ENCODE results near the gene RABL2B. TPM values are rescaled to one million over a fixed set of nuclear protein-coding genes. Genes with fewer than 3 reads are reported as not detected.

The RABL2B gene
- total RNA-seq, 1 experiment from 2014 or later, result 19.0 TPM

- Histone ChIP-seq H4K91ac (ENCODE audit: insufficient read length, low read depth, low read length) (no peak overlapping the region), H3K79me2 (ENCODE audit: insufficient read depth, low read length) (no peaks in the 10 kb centered on the region), H2BK5ac (ENCODE audit: insufficient read length, low read length) (no peak overlapping the region), H3K23me2 (ENCODE audit: insufficient read length, low read depth, low read length, poor library complexity, severe bottlenecking) (no peaks in the 10 kb centered on the region), H3K56ac (ENCODE audit: insufficient read length, low read depth, low read length) (no peak overlapping the region), H4K8ac (replicated peaks; ENCODE audit: insufficient read length, low read depth, low read length) (no peak overlapping the region), H2BK15ac (ENCODE audit: low read depth, low read length) (no peak overlapping the region), H3K9me3 (ENCODE audit: control insufficient read depth, low read depth, low read length) (no peaks in the 10 kb centered on the region), H2BK20ac (ENCODE audit: low read depth, low read length, poor library complexity, severe bottlenecking) (no peak overlapping the region), H2AK5ac (ENCODE audit: insufficient read length, low read length) (no peak overlapping the region), H3K14ac (ENCODE audit: insufficient read depth, low read length) (no peak overlapping the region), H3T11ph (ENCODE audit: low read length) (no peak overlapping the region), H3K27ac (ENCODE audit: insufficient read length, low read depth, low read length) (no peak overlapping the region), H4K5ac (ENCODE audit: insufficient read length, low read depth, low read length) (no peak overlapping the region), H4K20me1 (ENCODE audit: control insufficient read depth, insufficient read depth, insufficient read length) (no peaks in the 10 kb centered on the region), H3K23ac (ENCODE audit: insufficient read length, low read depth, low read length) (no peak overlapping the region), H3K27me3 (ENCODE audit: insufficient read depth, low read length) (peaks cover 11% of the 10 kb centered on the region), H2AFZ (ENCODE audit: low read length) (no peak overlapping the region), H3K4ac (ENCODE audit: low read depth, low read length) (no peak overlapping the region), H3K18ac (ENCODE audit: insufficient read length, low read depth, low read length) (no peak overlapping the region), H3K9ac (ENCODE audit: extremely low read depth, insufficient read length, low read length) (no peak overlapping the region), H3K79me1 (ENCODE audit: insufficient read depth, low read depth, low read length, poor library complexity, severe bottlenecking) (no peaks in the 10 kb centered on the region), H3K4me2 (ENCODE audit: insufficient read depth, insufficient read length, low read length) (no peak overlapping the region), H2BK120ac (ENCODE audit: low read depth, low read length, poor library complexity, severe bottlenecking) (no peak overlapping the region), H3K4me1 (ENCODE audit: insufficient read depth, low read length) (no peaks in the 10 kb centered on the region), H2BK12ac (ENCODE audit: insufficient read length, low read depth, low read length) (no peak overlapping the region)
- TF ChIP-seq, protein P1, sequence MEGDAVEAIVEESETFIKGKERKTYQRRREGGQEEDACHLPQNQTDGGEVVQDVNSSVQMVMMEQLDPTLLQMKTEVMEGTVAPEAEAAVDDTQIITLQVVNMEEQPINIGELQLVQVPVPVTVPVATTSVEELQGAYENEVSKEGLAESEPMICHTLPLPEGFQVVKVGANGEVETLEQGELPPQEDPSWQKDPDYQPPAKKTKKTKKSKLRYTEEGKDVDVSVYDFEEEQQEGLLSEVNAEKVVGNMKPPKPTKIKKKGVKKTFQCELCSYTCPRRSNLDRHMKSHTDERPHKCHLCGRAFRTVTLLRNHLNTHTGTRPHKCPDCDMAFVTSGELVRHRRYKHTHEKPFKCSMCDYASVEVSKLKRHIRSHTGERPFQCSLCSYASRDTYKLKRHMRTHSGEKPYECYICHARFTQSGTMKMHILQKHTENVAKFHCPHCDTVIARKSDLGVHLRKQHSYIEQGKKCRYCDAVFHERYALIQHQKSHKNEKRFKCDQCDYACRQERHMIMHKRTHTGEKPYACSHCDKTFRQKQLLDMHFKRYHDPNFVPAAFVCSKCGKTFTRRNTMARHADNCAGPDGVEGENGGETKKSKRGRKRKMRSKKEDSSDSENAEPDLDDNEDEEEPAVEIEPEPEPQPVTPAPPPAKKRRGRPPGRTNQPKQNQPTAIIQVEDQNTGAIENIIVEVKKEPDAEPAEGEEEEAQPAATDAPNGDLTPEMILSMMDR (conservative IDR thresholded peaks at IDR 0.05), result no peak
- no peak overlapping the region for H3K4me3 Mint-ChIP-seq
- DNase-seq, result no peak
- no CpG with 5 or more reads among the region's 10 CpGs for WGBS (ENCODE audit: extremely low coverage, insufficient read length, low lambda C conversion rate)
- no peak overlapping the region for H3K27ac Mint-ChIP-seq
- peaks cover 0 to under 1% of the 10 kb centered on the region in 2 experiments; a peak in 2 of 4 replicates for H3K4me1 Mint-ChIP-seq
- H3K9me3 Mint-ChIP-seq, result no peaks in the 10 kb centered on the region; a peak in 1 of 5 replicates
- H3K27me3 Mint-ChIP-seq (ENCODE audit: low read depth), result peaks cover 99% of the 10 kb centered on the region
- no peaks in the 10 kb centered on the region for H3K36me3 Mint-ChIP-seq (ENCODE audit: insufficient read depth in 1 of 3, low read depth in 3 of 3)
Observed at GRCh38 chr22:50738649-50739227, 44.7 kb downstream of the RABL2B start.
